GM21529 (cell line): ENCODE results near the gene MRS2.
"Not testable (repeated sequence)": the region's sequence is repeated elsewhere in the genome, so short reads cannot be mapped to it uniquely, and the experiment has no call there.

Source experiments
- ATAC-seq: cut with Tn5 transposase; IDR thresholded peaks from one replicate; pipeline ENCODE4 v1.9.1; 2021; ENCODE audit not compliant: unreplicated experiment

MRS2 gene

GRCh38 chr6:24402697-24403500, at the start of gene MRS2:
MRS2 (plus strand) TSS chr6:24402936; CDS start chr6:24403047, 111 bp downstream.
- peak; percentile 95 for ATAC-seq

- ATAC-seq = no peak
Measured at GRCh38 chr6:24353861-24354260, 48.9 kb upstream of the MRS2 start.

GRCh38 chr6:24355393-24355792, 47.3 kb upstream of the MRS2 start:
- ATAC-seq = no peak

- ATAC-seq = no peak
Measured at GRCh38 chr6:24356310-24356973, 46.3 kb upstream of the MRS2 start.

- ATAC-seq = no peak
Measured at GRCh38 chr6:24357336-24358218, 45.2 kb upstream of the MRS2 start, which contains the start of gene DCDC2. DCDC2 (minus strand) TSS chr6:24358059; CDS start chr6:24357750, 309 bp downstream.

GRCh38 chr6:24358219-24358821, 44.4 kb upstream of the MRS2 start:
- ATAC-seq = no peak

- peak; percentile 81 for ATAC-seq
Measured at GRCh38 chr6:24359640-24360454, 42.9 kb upstream of the MRS2 start.

- ATAC-seq = not testable (repeated sequence)
Measured at GRCh38 chr6:24362363-24362762, 40.4 kb upstream of the MRS2 start.

GRCh38 chr6:24365103-24365633, 37.6 kb upstream of the MRS2 start:
- not testable (repeated sequence) for ATAC-seq

GRCh38 chr6:24374612-24375011, 28.1 kb upstream of the MRS2 start:
- no peak for ATAC-seq

GRCh38 chr6:24376871-24377270, 25.9 kb upstream of the MRS2 start:
- no peak for ATAC-seq

- peak; percentile 70 for ATAC-seq
Measured at GRCh38 chr6:24378473-24379097, 24.2 kb upstream of the MRS2 start.

- ATAC-seq = no peak
Measured at GRCh38 chr6:24381476-24382219, 21.1 kb upstream of the MRS2 start.

- no peak for ATAC-seq
Measured at GRCh38 chr6:24382220-24382540, 20.6 kb upstream of the MRS2 start.

GRCh38 chr6:24382891-24383494, 19.7 kb upstream of the MRS2 start:
- not testable (repeated sequence) for ATAC-seq

GRCh38 chr6:24384369-24385130, 18.2 kb upstream of the MRS2 start:
- not testable (repeated sequence) for ATAC-seq

GRCh38 chr6:24385536-24386269, 17.0 kb upstream of the MRS2 start:
- ATAC-seq = no peak
